Measurements from ENCODE around the gene PNN.
"Not testable (repeated sequence)": the region's sequence is repeated elsewhere in the genome, so short reads cannot be mapped to it uniquely, and the experiment has no call there.

Gene PNN

GRCh38 chr14:39174560-39175444, at the start of gene PNN:
Gene PNN (plus strand): TSS chr14:39175254. CDS start chr14:39175280, 26 bp downstream.
- TF ChIP-seq, protein P1, sequence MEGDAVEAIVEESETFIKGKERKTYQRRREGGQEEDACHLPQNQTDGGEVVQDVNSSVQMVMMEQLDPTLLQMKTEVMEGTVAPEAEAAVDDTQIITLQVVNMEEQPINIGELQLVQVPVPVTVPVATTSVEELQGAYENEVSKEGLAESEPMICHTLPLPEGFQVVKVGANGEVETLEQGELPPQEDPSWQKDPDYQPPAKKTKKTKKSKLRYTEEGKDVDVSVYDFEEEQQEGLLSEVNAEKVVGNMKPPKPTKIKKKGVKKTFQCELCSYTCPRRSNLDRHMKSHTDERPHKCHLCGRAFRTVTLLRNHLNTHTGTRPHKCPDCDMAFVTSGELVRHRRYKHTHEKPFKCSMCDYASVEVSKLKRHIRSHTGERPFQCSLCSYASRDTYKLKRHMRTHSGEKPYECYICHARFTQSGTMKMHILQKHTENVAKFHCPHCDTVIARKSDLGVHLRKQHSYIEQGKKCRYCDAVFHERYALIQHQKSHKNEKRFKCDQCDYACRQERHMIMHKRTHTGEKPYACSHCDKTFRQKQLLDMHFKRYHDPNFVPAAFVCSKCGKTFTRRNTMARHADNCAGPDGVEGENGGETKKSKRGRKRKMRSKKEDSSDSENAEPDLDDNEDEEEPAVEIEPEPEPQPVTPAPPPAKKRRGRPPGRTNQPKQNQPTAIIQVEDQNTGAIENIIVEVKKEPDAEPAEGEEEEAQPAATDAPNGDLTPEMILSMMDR (IDR thresholded peaks at IDR 0.05; ENCODE audit: control insufficient read depth, extremely low read depth, insufficient read depth) = no peak
- peak; percentile 100 for DNase-seq (ENCODE audit: low read depth)
- peak within 1 kb of the TSS; percentile 74 for H3K4me3 ChIP-seq (ENCODE audit: low read depth, low read length)

- H3K4me3 ChIP-seq (ENCODE audit: low read depth, low read length); DNase-seq (ENCODE audit: low read depth): not testable (repeated sequence)
Observed at GRCh38 chr14:39137835-39138234, 37.2 kb upstream of the PNN start.

DNA sequence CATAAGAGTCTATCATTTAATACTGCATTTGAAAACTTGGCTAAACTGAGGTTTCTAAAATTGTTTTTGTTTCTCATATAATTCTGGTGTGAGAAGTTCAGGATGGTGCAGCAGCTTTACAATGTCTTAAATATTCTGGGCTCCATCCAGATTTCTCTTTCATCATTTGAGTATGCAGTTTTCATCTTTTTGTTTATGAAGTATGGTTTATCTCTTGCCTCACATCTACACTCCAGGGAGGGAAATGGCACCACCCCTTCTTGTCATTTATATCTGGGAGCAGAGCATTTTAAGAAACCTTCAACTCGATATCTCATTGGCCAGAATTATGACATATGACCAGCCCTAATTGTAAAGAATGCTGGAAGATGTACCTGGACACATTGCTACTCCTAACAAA, 36.6 kb upstream of the PNN start:
- TF ChIP-seq, protein P1 (IDR thresholded peaks at IDR 0.05; ENCODE audit: control insufficient read depth, extremely low read depth, insufficient read depth) = no peak

DNA sequence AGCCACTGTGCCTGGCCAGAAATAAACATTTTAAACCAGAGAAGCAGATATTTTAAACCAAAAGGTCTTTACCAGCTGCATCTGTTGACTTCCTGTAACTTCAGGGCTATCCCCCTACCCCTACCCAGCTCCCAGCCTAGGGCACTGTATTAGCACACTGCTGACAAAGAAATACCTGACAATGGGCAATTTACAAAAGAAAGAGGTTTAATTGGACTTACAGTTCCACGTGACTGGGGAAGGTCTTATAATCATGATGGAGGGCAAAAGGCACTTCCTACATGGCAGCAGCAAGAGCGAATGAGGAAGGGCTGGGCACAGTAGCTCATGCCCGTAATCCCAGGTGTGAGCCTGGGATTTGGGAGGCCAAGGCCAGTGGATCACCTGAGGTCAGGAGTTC, 34.9 kb upstream of the PNN start:
- TF ChIP-seq, protein P1 (IDR thresholded peaks at IDR 0.05; ENCODE audit: control insufficient read depth, extremely low read depth, insufficient read depth) = no peak
- H3K4me3 ChIP-seq (ENCODE audit: low read depth, low read length) = no peak overlapping the region
- DNase-seq (ENCODE audit: low read depth) = no peak

More for the DNA sequence above, 36.6 kb upstream of the PNN start:
- no peak for DNase-seq (ENCODE audit: low read depth)
- H3K4me3 ChIP-seq (ENCODE audit: low read depth, low read length) = no peak overlapping the region

DNA sequence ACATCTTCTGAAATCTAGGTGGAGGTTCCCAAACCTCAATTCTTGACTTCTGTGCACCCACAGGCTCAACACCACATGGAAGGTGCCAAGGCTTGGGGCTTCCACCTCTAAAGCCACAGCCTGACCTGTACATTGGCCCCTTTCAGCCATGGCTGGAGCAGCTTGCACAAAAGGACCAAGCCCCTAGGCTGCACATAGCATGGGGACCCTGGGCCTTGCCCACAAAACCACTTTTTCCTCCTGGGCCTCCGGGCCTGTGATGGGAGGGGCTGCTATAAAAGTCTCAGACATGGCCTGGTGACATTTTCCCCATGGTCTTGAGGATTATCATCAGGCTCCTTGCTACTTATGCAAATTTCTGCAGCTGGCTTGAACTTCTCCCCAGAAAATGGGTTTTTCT, 33.4 kb upstream of the PNN start:
- H3K4me3 ChIP-seq (ENCODE audit: low read depth, low read length); DNase-seq (ENCODE audit: low read depth): not testable (repeated sequence)

DNA sequence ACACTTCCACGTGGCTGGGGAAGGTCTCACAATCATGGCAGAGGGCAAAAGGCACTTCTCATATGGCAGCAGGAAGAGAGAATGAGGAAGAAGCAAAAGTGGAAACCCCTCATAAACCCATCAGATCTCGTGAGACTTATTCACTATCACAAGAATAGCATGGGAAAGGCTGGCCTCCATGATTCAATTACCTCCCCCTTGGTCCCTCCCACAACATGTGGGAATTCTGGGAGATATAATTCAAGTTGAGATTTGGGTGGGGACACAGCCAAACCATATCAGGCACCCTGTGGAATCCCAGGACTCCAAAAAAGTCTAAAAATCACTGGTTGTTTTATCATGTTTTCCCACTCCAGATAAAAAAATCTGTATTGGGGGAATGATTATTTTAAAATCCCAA, 31.8 kb upstream of the PNN start:
- not testable (repeated sequence) for H3K4me3 ChIP-seq (ENCODE audit: low read depth, low read length); DNase-seq (ENCODE audit: low read depth)

- no peak for DNase-seq (ENCODE audit: low read depth)
- no peak overlapping the region for H3K4me3 ChIP-seq (ENCODE audit: low read depth, low read length)
- TF ChIP-seq, protein P1 (IDR thresholded peaks at IDR 0.05; ENCODE audit: control insufficient read depth, extremely low read depth, insufficient read depth) = no peak
Observed at GRCh38 chr14:39145266-39145966, 29.6 kb upstream of the PNN start.

- TF ChIP-seq, protein P1 (IDR thresholded peaks at IDR 0.05; ENCODE audit: control insufficient read depth, extremely low read depth, insufficient read depth) = no peak
- no peak for DNase-seq (ENCODE audit: low read depth)
- H3K4me3 ChIP-seq (ENCODE audit: low read depth, low read length) = no peak overlapping the region
Observed at GRCh38 chr14:39154594-39155189, 20.4 kb upstream of the PNN start.
